HG03342 (cell line): ENCODE results near the gene PAPOLB.

Experiments used
- ATAC-seq: cut with Tn5 transposase; IDR thresholded peaks from one replicate; pipeline ENCODE4 v1.9.1; 2021; ENCODE audit warnings: mild to moderate bottlenecking, moderate library complexity; ENCODE audit not compliant: unreplicated experiment

PAPOLB gene

GRCh38 chr7:4878336-4879335 is 16.8 kb upstream of the PAPOLB start:
- ATAC-seq = no peak

GRCh38 chr7:4876586-4876985 is 14.8 kb upstream of the PAPOLB start:
- no peak for ATAC-seq

DNA sequence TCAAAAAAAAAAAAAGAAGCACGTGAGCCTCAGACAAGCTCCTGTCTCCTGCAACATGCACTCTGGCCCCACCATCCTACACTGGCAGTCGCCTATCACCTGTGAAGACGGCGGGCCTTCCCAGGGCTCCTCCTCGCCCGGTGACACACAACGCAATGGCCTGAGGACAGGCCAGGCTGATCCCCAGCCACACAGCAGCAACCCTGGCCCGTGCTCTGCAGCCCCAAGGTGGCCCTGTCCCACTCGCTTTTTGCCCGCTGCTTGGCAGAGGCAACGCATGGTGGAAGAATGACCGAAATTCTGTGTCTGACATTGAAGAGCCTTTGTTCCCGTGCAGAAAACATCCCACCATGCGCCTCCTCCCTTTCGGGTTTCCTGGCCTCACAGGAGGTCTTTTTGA is 13.6 kb upstream of the PAPOLB start:
- ATAC-seq = no peak

DNA sequence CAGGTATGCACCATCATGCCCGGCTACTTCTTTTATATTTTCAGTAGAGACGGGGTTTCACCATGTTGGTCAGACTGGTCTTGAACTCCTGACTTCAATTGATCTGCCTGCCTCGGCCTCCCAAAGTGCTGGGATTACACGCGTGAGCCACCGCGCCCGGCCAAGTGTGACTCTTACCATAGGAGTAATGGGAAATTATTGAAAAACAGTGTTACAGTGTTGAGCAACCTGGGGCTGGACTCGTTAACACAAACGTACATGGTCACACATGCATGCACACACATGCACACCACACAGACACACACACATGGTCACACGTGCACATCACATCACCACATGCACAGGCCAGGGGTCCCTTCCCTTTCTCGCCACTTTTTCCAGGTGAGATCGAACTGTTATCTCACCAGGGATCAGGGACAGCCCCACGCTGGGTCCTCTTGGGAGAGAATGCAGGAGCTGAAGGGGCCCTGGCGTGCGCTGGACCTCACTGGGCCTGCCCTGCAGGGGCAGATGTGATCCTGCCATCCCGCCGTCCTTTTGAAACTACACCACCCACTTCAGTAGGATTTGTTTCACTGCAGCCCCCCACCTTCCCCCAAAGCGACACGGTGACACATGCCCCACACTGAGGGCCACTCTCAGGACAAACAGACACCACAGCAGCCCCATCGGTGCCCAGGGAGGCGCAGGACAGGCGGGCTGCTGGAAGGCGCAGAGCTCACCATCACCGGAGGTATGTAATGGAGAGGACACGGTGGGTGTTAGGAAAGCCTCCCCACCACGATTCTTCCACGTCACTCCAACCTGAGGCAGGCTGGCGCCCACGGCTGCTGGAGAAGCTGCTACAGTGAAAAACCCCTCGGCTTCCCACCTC is 11.5 kb upstream of the PAPOLB start:
- ATAC-seq = no peak

- no peak for ATAC-seq
These were observed 10.3 kb upstream of the PAPOLB start for GRCh38 chr7:4871930-4872675.

GRCh38 chr7:4871056-4871680 is 9.3 kb upstream of the PAPOLB start:
- no peak for ATAC-seq

DNA sequence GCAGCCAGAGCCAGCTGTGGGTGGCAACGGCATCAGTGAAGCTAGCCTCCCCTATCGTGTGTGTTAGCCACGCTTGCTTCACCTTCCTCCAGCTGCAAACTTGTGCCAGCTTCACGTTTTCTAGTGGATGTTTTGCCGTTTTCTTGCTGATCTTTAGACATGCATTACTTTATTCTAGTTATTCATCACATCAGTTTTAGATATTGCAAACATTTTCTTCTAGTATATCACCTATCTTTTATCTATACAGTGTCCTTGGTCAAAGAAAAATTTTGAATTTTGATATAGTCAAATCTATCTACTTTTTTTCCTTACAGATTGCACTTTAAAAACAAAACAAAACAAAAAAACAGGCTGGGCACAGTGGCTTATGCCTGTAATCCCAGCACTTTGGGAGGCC is 6.7 kb upstream of the PAPOLB start:
- no peak for ATAC-seq

DNA sequence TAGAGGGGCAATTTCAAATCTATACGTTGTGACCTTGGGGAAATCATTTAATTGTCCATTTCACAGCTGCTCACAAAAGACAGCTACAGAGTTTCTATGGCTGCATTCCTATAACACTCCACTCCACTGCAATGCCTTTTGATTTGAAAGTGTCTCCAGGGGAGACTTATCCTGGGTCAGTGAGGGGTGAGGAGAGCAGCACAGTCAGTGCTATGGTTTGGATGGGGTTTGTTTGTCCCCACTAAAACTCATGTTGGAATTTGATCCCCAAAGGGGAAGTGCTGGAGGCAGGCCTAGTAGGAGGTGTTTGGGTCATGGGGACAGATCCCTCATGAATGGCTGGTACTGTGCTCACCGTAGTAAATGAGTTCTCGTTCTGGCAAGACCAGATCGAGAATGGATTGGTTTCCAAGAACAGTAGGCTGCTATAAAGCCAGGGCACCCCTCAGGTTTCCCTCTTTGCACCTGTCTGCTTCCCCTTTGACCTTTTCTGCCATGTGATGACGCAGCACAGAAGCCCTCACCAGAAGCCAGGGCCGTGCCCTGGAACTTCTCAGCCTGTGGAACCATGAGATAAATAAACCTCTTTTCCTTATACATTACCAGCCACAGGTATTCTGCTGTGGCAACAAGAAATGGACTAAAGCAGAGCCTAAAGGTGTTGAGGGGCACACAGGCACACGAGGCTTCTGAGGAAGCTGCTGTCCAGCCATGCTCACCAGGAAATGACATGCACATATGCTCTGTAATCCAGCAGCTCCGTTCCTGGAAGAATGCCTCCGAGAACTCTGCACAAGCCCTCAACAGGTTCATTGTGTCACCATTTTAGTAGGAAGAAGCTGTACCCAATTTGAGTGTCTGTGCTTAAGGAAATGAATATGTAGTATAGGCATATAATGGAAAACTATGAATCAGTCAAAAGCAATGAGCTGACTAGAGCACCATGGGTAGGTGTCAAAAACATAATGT is 5.0 kb upstream of the PAPOLB start:
- ATAC-seq = no peak

- no peak for ATAC-seq
These were observed 326 bp upstream of the PAPOLB start for GRCh38 chr7:4862156-4862555.

- ATAC-seq = no peak
These were observed 603 bp downstream of the PAPOLB start for GRCh38 chr7:4861227-4861626.

- no peak for ATAC-seq
These were observed 4.6 kb downstream of the PAPOLB start for GRCh38 chr7:4857189-4857588.

DNA sequence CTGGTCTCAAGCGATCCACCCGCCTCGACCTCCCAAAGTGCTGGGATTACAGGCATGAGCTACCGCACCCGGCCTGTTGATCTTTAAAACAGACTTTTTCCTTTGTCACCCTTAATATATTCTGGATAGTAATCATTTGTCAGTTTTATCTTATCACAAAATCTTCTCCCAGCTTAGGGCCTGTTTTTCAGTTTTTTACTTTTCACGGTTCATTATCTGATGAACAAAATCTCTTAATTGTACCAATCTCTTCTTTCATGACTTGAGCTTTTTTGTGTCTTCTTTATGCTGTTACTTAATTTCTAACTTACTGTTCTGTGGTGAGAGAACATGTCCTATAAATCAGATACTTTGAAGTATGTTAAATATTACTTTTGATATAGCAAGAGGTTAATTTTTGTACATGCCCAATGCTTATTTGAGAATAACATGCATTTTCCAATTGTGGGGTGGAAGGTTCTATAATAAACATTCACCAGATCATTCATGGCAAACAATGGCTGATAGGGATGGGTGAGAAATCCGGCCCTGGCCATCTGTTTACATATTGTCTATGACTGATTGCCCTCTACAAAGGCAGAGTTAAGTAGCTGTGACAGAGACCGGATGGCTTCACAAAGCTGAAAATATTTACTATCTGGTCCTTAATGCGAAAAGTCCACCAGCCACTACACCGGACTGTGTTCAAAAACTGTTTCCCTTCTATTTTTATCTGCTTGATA is 5.3 kb downstream of the PAPOLB start:
- ATAC-seq = no peak

DNA sequence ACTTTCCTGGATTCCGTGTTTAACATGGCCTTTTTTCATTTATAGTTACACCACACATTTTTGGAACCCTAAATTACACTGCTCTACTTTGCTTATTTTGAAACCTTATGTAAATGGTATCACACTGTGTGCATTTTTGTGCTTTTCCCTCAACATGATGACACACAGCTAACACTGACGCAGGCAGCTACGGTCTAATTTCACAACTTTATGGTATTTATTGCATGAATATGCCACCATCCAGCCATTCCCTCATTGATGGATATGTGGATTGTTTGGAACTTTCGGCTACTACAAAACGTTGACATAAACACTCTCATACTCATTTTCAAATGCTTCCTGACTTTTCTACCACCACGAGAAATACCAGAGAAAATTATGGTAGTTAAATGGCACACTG is 6.9 kb downstream of the PAPOLB start:
- no peak for ATAC-seq

GRCh38 chr7:4851459-4852422 is 10.1 kb downstream of the PAPOLB start:
- ATAC-seq = no peak

GRCh38 chr7:4850262-4850795 is 11.5 kb downstream of the PAPOLB start:
- no peak for ATAC-seq

DNA sequence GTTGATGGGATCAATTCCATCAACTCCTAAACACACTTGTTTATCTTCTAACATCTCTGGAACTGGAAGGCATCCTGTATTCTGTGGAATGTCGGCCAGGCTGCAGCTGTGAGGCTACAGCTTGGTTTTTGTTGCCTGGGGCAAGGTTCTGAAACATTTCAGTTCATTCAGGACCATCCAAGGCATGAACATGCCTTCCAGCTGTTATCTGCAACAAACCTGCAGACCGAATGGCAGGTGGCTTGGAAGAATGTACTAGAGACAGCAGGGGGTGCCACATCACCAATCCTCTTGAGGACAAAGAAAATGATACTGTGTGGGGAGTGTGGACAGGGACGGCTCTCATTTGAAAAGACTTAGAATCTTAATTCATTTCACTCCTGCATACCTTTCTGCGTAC is 12.4 kb downstream of the PAPOLB start:
- no peak for ATAC-seq

DNA sequence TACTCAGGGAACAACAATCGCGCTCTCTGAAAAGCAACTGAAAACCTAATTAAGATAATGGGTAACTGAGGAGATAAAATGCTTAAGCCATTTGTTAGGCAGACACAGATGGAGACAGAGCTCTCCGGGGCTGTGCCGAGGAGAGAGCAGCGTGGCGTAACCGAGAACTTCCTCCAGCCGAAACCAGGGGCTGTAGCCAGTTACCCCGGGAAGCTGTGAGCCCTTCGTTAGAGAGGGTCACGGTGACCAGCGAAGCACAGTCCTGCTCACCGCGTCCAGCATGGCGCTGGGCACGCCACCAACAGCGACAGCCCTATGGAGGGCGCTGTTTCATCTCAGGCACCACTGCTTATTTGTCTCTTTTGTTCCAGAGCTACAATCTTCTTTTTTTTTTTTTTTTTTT is 16.1 kb downstream of the PAPOLB start:
- ATAC-seq = no peak
